Epithelial cell of proximal tubule (primary cell): ENCODE measurements around the gene TAS2R60. TPM values are rescaled to one million over a fixed set of nuclear protein-coding genes. Genes with fewer than 3 reads are reported as not detected.

ENCODE experiments used
- DNase-seq: peaks from one replicate; pipeline ENCODE4 v3.0.0-alpha.2; 2011; ENCODE audit warnings: low read depth
- H3K4me3 ChIP-seq: 2 replicates; pipeline ENCODE4 v1.5.1; 2011; ENCODE audit warnings: low read depth, mild to moderate bottlenecking, low read length
- total RNA-seq: library from RNA; depleted of rRNA; stranded (reverse); fragments of >200 nt; gene quantifications from 2 replicates; pipeline ENCODE4 v1.2.3, GENCODE V29; 2015
- TF ChIP-seq, protein P1 (sequence below): conservative IDR thresholded peaks from 2 replicates; pipeline ENCODE4 v1.5.1; 2012; ENCODE audit warnings: low read depth, mild to moderate bottlenecking, low read length

Gene TAS2R60
- total RNA-seq, 1 donor from 2014 or later: not detected

DNA sequence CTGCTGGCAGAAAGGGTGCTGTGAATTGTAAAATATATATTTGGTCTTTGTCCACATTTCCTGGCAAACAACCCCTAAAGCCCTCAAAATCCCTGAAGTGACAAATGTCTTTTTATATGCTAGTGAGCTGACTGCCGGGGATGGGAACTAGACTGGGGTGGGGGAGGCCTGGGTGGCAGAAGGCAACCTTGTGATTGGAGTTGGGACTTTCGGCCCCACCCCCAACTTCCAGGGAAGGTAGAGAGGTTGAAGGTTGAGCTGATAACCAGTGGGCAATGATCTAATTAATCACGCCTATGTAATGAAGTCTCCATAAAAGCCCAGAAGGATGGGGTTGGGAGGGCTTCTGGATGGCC, 37.3 kb upstream of the TAS2R60 start:
- no peak overlapping the region for H3K4me3 ChIP-seq
- DNase-seq: no peak
- TF ChIP-seq, protein P1, sequence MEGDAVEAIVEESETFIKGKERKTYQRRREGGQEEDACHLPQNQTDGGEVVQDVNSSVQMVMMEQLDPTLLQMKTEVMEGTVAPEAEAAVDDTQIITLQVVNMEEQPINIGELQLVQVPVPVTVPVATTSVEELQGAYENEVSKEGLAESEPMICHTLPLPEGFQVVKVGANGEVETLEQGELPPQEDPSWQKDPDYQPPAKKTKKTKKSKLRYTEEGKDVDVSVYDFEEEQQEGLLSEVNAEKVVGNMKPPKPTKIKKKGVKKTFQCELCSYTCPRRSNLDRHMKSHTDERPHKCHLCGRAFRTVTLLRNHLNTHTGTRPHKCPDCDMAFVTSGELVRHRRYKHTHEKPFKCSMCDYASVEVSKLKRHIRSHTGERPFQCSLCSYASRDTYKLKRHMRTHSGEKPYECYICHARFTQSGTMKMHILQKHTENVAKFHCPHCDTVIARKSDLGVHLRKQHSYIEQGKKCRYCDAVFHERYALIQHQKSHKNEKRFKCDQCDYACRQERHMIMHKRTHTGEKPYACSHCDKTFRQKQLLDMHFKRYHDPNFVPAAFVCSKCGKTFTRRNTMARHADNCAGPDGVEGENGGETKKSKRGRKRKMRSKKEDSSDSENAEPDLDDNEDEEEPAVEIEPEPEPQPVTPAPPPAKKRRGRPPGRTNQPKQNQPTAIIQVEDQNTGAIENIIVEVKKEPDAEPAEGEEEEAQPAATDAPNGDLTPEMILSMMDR: no peak

DNA sequence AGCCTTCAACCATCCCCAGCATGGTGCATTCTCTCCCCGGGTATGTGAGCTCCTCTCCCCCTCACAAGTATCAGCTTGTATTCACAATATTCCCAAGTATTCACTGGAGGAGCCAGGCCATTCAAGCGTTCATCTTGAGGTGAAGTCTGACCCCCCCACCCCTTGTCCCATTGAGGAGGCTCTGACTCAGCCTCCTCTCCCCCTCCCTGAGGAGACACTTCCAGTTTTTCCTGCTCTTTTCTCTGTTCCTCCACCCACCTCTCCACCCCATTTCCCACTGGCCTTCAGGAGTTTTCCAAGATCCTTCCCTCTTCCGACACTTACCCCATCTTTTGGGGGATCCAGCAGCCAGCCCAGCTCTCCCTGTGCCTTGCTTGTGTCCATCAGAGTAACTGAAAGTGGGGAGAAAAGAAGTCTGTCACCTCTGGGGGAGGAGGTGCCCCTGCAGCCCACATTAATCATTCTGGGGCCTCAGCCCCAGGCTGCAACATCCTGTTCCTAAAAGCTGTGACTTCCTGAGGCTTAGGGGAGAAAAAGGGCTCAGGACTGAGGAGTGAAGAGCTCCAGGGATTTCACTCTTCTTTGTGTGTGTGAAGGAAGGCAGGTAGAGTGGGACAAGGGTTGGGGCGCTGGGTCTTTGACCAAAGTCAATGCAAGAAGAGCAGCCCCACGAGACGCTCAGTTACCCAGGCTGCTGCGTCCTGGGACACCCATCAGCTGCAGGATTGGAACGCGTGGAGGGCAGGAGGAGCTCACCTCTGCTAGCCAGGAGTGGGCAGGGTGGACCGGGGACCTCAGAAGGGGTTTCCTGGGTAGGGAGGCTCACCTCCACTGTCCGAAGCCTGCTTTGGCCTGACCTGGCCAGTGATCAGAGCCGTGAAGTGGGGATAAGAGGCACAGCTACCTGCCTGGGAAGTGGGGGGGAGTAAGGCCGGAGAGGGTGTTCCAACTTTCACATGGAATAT, 35.7 kb upstream of the TAS2R60 start:
- H3K4me3 ChIP-seq: peak overlapping the region; percentile 30
- no peak for DNase-seq
- TF ChIP-seq, protein P1: no peak

- TF ChIP-seq, protein P1: no peak
- H3K4me3 ChIP-seq: peak overlapping the region; percentile 30
- DNase-seq: no peak
Observed at GRCh38 chr7:143408252-143408685, 35.0 kb upstream of the TAS2R60 start.

GRCh38 chr7:143408686-143409561, 34.3 kb upstream of the TAS2R60 start, which contains the start of gene EPHA1:
Gene EPHA1, minus strand, starts transcription at chr7:143408856. Its CDS starts 51 bp downstream, at chr7:143408805.
- H3K4me3 ChIP-seq: peak within 1 kb of the TSS; percentile 37
- no peak for DNase-seq
- TF ChIP-seq, protein P1: peak; percentile 38

GRCh38 chr7:143410521-143411004, 32.7 kb upstream of the TAS2R60 start:
- no peak for DNase-seq

More at GRCh38 chr7:143410521-143411004, 32.7 kb upstream of the TAS2R60 start:
- TF ChIP-seq, protein P1: no peak
- H3K4me3 ChIP-seq: no peak overlapping the region
